HL-60 (cell line): ENCODE data around the gene PCDHB16.
"Not testable (repeated sequence)": the region's sequence is repeated elsewhere in the genome, so short reads cannot be mapped to it uniquely, and the experiment has no call there.

Experiments
- DNase-seq, 2 experiments: peaks; one replicate each; pipeline ENCODE4 v3.0.0-alpha.2; 2010 to 2020; ENCODE audit warnings: low read depth in 1 of 2, low spot score in 1 of 2
- H3K27ac ChIP-seq: fragments of 250-450 bp; sonication (Bioruptor Pico); replicated peaks from 2 replicates; pipeline ENCODE4 v1.5.1; 2020; ENCODE audit warnings: mild to moderate bottlenecking, moderate library complexity
- H3K27me3 ChIP-seq: fragments of 250-450 bp; sonication (Bioruptor Pico); 2 replicates; pipeline ENCODE4 v1.5.1; 2021; ENCODE audit warnings: mild to moderate bottlenecking, moderate library complexity; ENCODE audit not compliant: insufficient read depth, poor library complexity, severe bottlenecking
- H3K4me3 ChIP-seq: replicated peaks from 2 replicates; pipeline ENCODE4 v1.5.1; 2011; ENCODE audit warnings: mild to moderate bottlenecking, control low read depth, low read length; ENCODE audit not compliant: insufficient read depth
- CTCF ChIP-seq: IDR thresholded peaks from one replicate; pipeline ENCODE4 v1.5.1; 2011; ENCODE audit warnings: low read length, control low read depth, inconsistent platforms; ENCODE audit not compliant: insufficient read depth
- GABPA ChIP-seq: IDR thresholded peaks from 2 replicates; pipeline ENCODE4 v1.6.1; 2012; ENCODE audit warnings: low read depth
- POLR2AphosphoS5 ChIP-seq: IDR thresholded peaks from 2 replicates; pipeline ENCODE4 v1.6.1; 2012; ENCODE audit warnings: low read depth
- REST ChIP-seq: IDR thresholded peaks from 2 replicates; pipeline ENCODE4 v1.6.1; 2012; ENCODE audit warnings: low read depth; ENCODE audit not compliant: insufficient replicate concordance
- SPI1 ChIP-seq: IDR thresholded peaks from 2 replicates; pipeline ENCODE4 v1.6.1; 2012; ENCODE audit warnings: low read depth, mild to moderate bottlenecking, borderline replicate concordance

PCDHB16 gene

GRCh38 chr5:141155540-141156374 lies 26.4 kb upstream of the PCDHB16 start:
- no peak for TF ChIP-seq GABPA
- no peak for TF ChIP-seq CTCF
- TF ChIP-seq POLR2AphosphoS5, result no peak
- TF ChIP-seq REST, result no peak
- no peak for TF ChIP-seq SPI1
- Histone ChIP-seq H3K27me3 (no peaks in the 10 kb centered on the region), H3K4me3 (no peak overlapping the region), H3K27ac (no peak overlapping the region)
- no peak for DNase-seq

GRCh38 chr5:141157356-141157755 lies 24.8 kb upstream of the PCDHB16 start:
- not testable (repeated sequence) for DNase-seq, H3K27ac ChIP-seq, H3K4me3 ChIP-seq, H3K27me3 ChIP-seq

GRCh38 chr5:141157901-141158300 lies 24.3 kb upstream of the PCDHB16 start:
- not testable (repeated sequence) for H3K27ac ChIP-seq, H3K27me3 ChIP-seq, DNase-seq, H3K4me3 ChIP-seq

GRCh38 chr5:141172381-141173204 lies 9.6 kb upstream of the PCDHB16 start, which contains the start of gene PCDHB7:
Gene PCDHB7, plus strand, starts transcription at chr5:141172644. Its CDS starts 192 bp downstream, at chr5:141172836.
- Histone ChIP-seq H3K27ac (no peak within 1 kb of the TSS), H3K4me3 (no peak within 1 kb of the TSS), H3K27me3 (no peaks in the 10 kb centered on the region)
- TF ChIP-seq REST (no peak), CTCF (no peak), SPI1 (no peak), GABPA (no peak), POLR2AphosphoS5 (no peak)
- no peak for DNase-seq

GRCh38 chr5:141174291-141175104 lies 7.7 kb upstream of the PCDHB16 start:
- not testable (repeated sequence) for DNase-seq, H3K27ac ChIP-seq, H3K27me3 ChIP-seq, H3K4me3 ChIP-seq
